ENCODE measurements around the gene LPCAT2.
"Not testable (repeated sequence)": the region's sequence is repeated elsewhere in the genome, so short reads cannot be mapped to it uniquely, and the experiment has no call there.

LPCAT2 gene

DNA sequence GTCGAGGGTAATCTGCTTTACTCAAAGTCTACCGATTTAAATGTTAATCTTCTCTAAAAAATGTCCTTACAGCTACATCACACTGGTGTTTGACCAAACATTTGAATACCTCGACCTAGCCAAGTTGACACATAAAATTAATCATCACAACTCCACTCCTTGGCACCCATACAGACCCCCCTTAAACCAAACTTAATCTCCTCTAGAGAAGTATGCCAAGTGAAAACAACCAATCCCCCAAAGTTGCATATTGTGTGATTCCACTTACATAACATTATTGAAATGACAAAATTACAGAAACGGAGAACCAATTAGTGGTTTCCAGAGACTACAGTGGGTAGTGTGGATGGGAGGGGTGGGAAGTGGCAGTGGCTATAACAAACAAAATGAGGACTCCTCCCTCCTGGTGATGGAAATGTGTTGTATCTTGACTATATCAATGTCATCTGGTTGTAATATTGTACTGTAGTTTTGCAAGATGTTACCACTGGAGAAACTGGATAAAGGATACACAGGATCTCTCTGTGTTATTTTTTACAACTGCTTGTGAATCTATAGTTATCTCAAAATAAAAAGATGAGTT is 97.0 kb downstream of the LPCAT2 start:
- no peak for TF ChIP-seq CTCF (IDR thresholded peaks at IDR 0.05; ENCODE audit: low read depth, low read length, missing control alignments)
- no peak overlapping the region for H3K4me3 ChIP-seq (replicated peaks; ENCODE audit: low read depth, low read length)
- no peak for DNase-seq (ENCODE audit: extremely low read depth, low read depth)

GRCh38 chr16:55613613-55614335 is 104.9 kb downstream of the LPCAT2 start:
- H3K4me3 ChIP-seq (replicated peaks; ENCODE audit: low read depth, low read length): no peak overlapping the region
- DNase-seq (ENCODE audit: extremely low read depth, low read depth): no peak
- TF ChIP-seq CTCF (IDR thresholded peaks at IDR 0.05; ENCODE audit: low read depth, low read length, missing control alignments): no peak

DNA sequence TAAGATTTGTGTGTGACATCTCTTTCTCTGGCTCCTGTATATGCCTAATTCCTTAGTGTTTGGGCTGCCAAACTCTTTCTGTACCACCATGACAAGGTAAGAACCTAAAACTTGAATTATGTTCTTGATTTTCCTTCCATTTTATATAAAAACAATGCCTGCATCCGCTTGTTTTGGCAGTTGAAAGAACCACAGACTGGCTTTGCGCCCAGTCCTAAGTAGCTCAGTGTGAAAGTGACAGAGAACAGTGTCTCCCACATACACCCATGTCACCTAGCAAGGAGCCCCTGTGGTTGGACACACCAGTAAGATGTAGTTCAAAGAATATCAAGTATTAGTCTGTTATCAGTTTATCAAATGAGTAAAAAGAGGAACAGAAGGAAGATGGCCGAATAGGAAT is 106.2 kb downstream of the LPCAT2 start:
- no peak for DNase-seq (ENCODE audit: extremely low read depth, low read depth)
- no peak for TF ChIP-seq CTCF (IDR thresholded peaks at IDR 0.05; ENCODE audit: low read depth, low read length, missing control alignments)
- no peak overlapping the region for H3K4me3 ChIP-seq (replicated peaks; ENCODE audit: low read depth, low read length)

- not testable (repeated sequence) for H3K4me3 ChIP-seq (replicated peaks; ENCODE audit: low read depth, low read length); DNase-seq (ENCODE audit: extremely low read depth, low read depth)
These were observed 106.8 kb downstream of the LPCAT2 start for GRCh38 chr16:55615670-55616069.

DNA sequence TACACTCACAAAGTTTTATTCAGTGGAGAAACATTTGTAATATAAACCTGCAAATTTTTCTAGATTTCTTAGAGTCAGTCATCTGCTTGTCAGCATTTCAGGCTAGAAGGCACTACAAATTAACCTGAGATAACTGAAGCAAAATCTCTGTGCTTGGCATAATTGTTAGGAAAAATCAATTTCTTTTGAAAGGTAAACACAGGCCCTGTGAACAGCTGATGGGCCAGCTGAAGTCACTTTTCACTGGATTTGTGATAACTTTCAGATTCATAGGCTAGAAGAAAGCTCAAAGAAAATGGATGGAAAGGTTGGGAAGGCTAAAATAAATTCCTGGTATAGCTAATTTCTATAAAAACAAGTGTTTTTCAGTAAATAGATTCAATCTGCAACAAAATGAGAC is 112.9 kb downstream of the LPCAT2 start:
- no peak for TF ChIP-seq CTCF (IDR thresholded peaks at IDR 0.05; ENCODE audit: low read depth, low read length, missing control alignments)
- no peak for DNase-seq (ENCODE audit: extremely low read depth, low read depth)
- H3K4me3 ChIP-seq (replicated peaks; ENCODE audit: low read depth, low read length): no peak overlapping the region

DNA sequence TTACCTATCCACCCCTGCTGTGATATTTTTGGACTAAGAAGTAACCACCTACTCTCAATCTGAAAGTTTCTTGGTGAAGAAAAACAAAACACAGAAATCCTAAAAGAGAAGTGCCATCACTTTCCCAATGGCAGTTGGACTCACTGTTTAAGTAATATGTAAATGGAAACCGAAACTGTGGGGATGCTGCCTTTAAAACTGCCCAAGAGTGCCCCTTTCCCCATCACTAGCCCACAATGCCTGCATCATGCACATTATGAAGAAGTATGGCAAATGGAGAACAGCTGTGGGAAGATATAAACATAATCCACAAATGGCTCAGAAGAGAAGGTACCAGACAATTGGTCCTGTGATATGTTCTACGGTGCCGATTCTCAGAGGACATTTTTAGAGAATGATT is 113.4 kb downstream of the LPCAT2 start:
- no peak for DNase-seq (ENCODE audit: extremely low read depth, low read depth)
- no peak overlapping the region for H3K4me3 ChIP-seq (replicated peaks; ENCODE audit: low read depth, low read length)
- TF ChIP-seq CTCF (IDR thresholded peaks at IDR 0.05; ENCODE audit: low read depth, low read length, missing control alignments): no peak

- peak; percentile 25 for DNase-seq (ENCODE audit: extremely low read depth, low read depth)
- H3K4me3 ChIP-seq (replicated peaks; ENCODE audit: low read depth, low read length): no peak overlapping the region
- TF ChIP-seq CTCF (IDR thresholded peaks at IDR 0.05; ENCODE audit: low read depth, low read length, missing control alignments): peak; percentile 31
These were observed 114.2 kb downstream of the LPCAT2 start for GRCh38 chr16:55622930-55623561.

All from HFF-Myc (cell line).